HT-29 (cell line): ENCODE measurements around the gene FAF1. TPM values are rescaled to one million over a fixed set of nuclear protein-coding genes. Genes with fewer than 3 reads are reported as not detected.
"Not testable (repeated sequence)": the region's sequence is repeated elsewhere in the genome, so short reads cannot be mapped to it uniquely, and the experiment has no call there.

Experiments
- DNase-seq: peaks from one replicate; pipeline ENCODE4 v3.0.0-alpha.2; 2015; ENCODE audit warnings: low spot score
- total RNA-seq: library from RNA; depleted of rRNA; stranded (reverse); fragments of >200 nt; shearing (Covaris generic); gene quantifications from 2 replicates; pipeline ENCODE4 v1.2.3, GENCODE V29; 2014

Gene FAF1
- total RNA-seq, 1 experiment from 2014 or later = 25.9 TPM

- DNase-seq = no peak
Observed at GRCh38 chr1:50780797-50781196, 179.3 kb downstream of the FAF1 start.

- DNase-seq = no peak
Observed at GRCh38 chr1:50779801-50780200, 180.3 kb downstream of the FAF1 start.

GRCh38 chr1:50775740-50776139, 184.3 kb downstream of the FAF1 start:
- DNase-seq = no peak

GRCh38 chr1:50774759-50775351, 185.2 kb downstream of the FAF1 start:
- peak; percentile 73 for DNase-seq

GRCh38 chr1:50766688-50767087, 193.4 kb downstream of the FAF1 start:
- DNase-seq = no peak

GRCh38 chr1:50756543-50756942, 203.5 kb downstream of the FAF1 start:
- DNase-seq = not testable (repeated sequence)

- not testable (repeated sequence) for DNase-seq
Observed at GRCh38 chr1:50754764-50755163, 205.3 kb downstream of the FAF1 start.

- peak; percentile 35 for DNase-seq
Observed at GRCh38 chr1:50750021-50750619, 209.9 kb downstream of the FAF1 start.

GRCh38 chr1:50747394-50747793, 212.7 kb downstream of the FAF1 start:
- DNase-seq = no peak

GRCh38 chr1:50742523-50742922, 217.5 kb downstream of the FAF1 start:
- DNase-seq = no peak

GRCh38 chr1:50739125-50739524, 220.9 kb downstream of the FAF1 start:
- DNase-seq = no peak

GRCh38 chr1:50735443-50735842, 224.6 kb downstream of the FAF1 start:
- peak; percentile 39 for DNase-seq

- not testable (repeated sequence) for DNase-seq
Observed at GRCh38 chr1:50727578-50727977, 232.5 kb downstream of the FAF1 start.

GRCh38 chr1:50724626-50725286, 235.3 kb downstream of the FAF1 start:
- DNase-seq = no peak

- DNase-seq = no peak
Observed at GRCh38 chr1:50720457-50721053, 239.5 kb downstream of the FAF1 start.

GRCh38 chr1:50719126-50719525, 240.9 kb downstream of the FAF1 start:
- no peak for DNase-seq

GRCh38 chr1:50717327-50717726, 242.7 kb downstream of the FAF1 start:
- DNase-seq = no peak

GRCh38 chr1:50716455-50716854, 243.6 kb downstream of the FAF1 start:
- DNase-seq = not testable (repeated sequence)

GRCh38 chr1:50710099-50710498, 250.0 kb downstream of the FAF1 start:
- no peak for DNase-seq

GRCh38 chr1:50707824-50708223, 252.2 kb downstream of the FAF1 start:
- DNase-seq = no peak

- no peak for DNase-seq
Observed at GRCh38 chr1:50705699-50706098, 254.4 kb downstream of the FAF1 start.

GRCh38 chr1:50705041-50705440, 255.0 kb downstream of the FAF1 start:
- no peak for DNase-seq

GRCh38 chr1:50704126-50704525, 255.9 kb downstream of the FAF1 start:
- DNase-seq = peak; percentile 59
